GM23248 (cell line): ENCODE results near the gene ACVRL1. TPM values are rescaled to one million over a fixed set of nuclear protein-coding genes. Genes with fewer than 3 reads are reported as not detected.

Source experiments
- DNase-seq: peaks from one replicate; pipeline ENCODE4 v3.0.0-alpha.2; 2015
- H2AFZ ChIP-seq: fragments of 200-600 bp; sonication (generic); 2 replicates; pipeline ENCODE4 v1.6.1; 2016; ENCODE audit warnings: antibody characterized with exemption
- H3F3A ChIP-seq: fragments of 200-600 bp; sonication (generic); 2 replicates; pipeline ENCODE4 v1.6.1; 2016; ENCODE audit warnings: mild to moderate bottlenecking, antibody characterized with exemption, mixed run types; ENCODE audit not compliant: insufficient read depth
- H3K27ac ChIP-seq: fragments of 200-600 bp; sonication (generic); 2 replicates; pipeline ENCODE4 v1.5.1; 2016; ENCODE audit warnings: mild to moderate bottlenecking
- H3K27me3 ChIP-seq: fragments of 200-600 bp; sonication (generic); replicated peaks from 2 replicates; pipeline ENCODE4 v1.6.1; 2016; ENCODE audit warnings: mild to moderate bottlenecking; ENCODE audit not compliant: insufficient read depth
- H3K36me3 ChIP-seq: fragments of 200-600 bp; sonication (generic); 2 replicates; pipeline ENCODE4 v1.6.1; 2016; ENCODE audit warnings: low read depth, mild to moderate bottlenecking
- H3K4me1 ChIP-seq: fragments of 200-600 bp; sonication (generic); 2 replicates; pipeline ENCODE4 v1.6.1; 2016; ENCODE audit warnings: mild to moderate bottlenecking; ENCODE audit not compliant: insufficient read depth
- H3K4me2 ChIP-seq: fragments of 200-600 bp; sonication (generic); one replicate; pipeline ENCODE4 v1.6.1; 2016; ENCODE audit warnings: mild to moderate bottlenecking; ENCODE audit not compliant: unreplicated experiment
- H3K4me3 ChIP-seq: fragments of 200-600 bp; sonication (generic); 2 replicates; pipeline ENCODE4 v1.5.1; 2016; ENCODE audit warnings: mild to moderate bottlenecking
- H3K79me2 ChIP-seq: fragments of 200-600 bp; sonication (generic); 2 replicates; pipeline ENCODE4 v1.6.1; 2016; ENCODE audit warnings: mild to moderate bottlenecking; ENCODE audit not compliant: insufficient read depth
- H3K9ac ChIP-seq: fragments of 200-600 bp; sonication (generic); 2 replicates; pipeline ENCODE4 v1.6.1; 2016; ENCODE audit warnings: mild to moderate bottlenecking
- H3K9me2 ChIP-seq: fragments of 200-600 bp; sonication (generic); 2 replicates; pipeline ENCODE4 v1.6.1; 2016; ENCODE audit warnings: mixed run types, mild to moderate bottlenecking, moderate library complexity; ENCODE audit not compliant: insufficient read depth
- H3K9me3 ChIP-seq: fragments of 200-600 bp; sonication (generic); one replicate; pipeline ENCODE4 v1.6.1; 2017; ENCODE audit warnings: low read depth
- H4K20me1 ChIP-seq: fragments of 200-600 bp; sonication (generic); 2 replicates; pipeline ENCODE4 v1.6.0; 2016; ENCODE audit not compliant: insufficient read depth
- EZH2 ChIP-seq: fragments of 200-600 bp; sonication (generic); IDR thresholded peaks from 2 replicates; pipeline ENCODE4 v1.6.1; 2018; ENCODE audit warnings: antibody characterized with exemption, mild to moderate bottlenecking; ENCODE audit not compliant: insufficient read depth, poor library complexity, severe bottlenecking
- EZH2phosphoT487 ChIP-seq: fragments of 200-600 bp; sonication (generic); IDR thresholded peaks from 2 replicates; pipeline ENCODE4 v1.6.1; 2018; ENCODE audit warnings: antibody characterized with exemption, moderate library complexity, mild to moderate bottlenecking, low read depth; ENCODE audit not compliant: insufficient read depth
- WGBS, 2 experiments: methylation state at CpG; one replicate each; pipeline ENCODE4 v1.1.6; 2015 to 2017; ENCODE audit warnings: low lambda C conversion rate in 2 of 2, low coverage in 1 of 2; ENCODE audit errors: missing lambda C conversion rate in 2 of 2; 5-methylcytosine and 5-hydroxymethylcytosine counted together
- in situ Hi-C: fragments of 300-500 bp; cut with MboI; formaldehyde crosslinking; loops from 2 replicates; pipeline ENCODE4 v1.15.0; 2020
- polyA plus RNA-seq: library from polyadenylated mRNA; unstranded; fragments of >200 nt; fragmentation: Nextera tagmentation; extraction: Ambion mirVana; gene quantifications from 2 replicates; pipeline ENCODE4 v1.2.1, GENCODE V29; 2016
- total RNA-seq: library from RNA; depleted of rRNA; stranded (reverse); fragments of >200 nt; shearing (Covaris generic); gene quantifications from 2 replicates; pipeline ENCODE4 v1.2.3, GENCODE V29; 2014

Gene ACVRL1
- total and polyA plus RNA-seq, 2 experiments from 2014 or later = 19.1 to 114 TPM

DNA sequence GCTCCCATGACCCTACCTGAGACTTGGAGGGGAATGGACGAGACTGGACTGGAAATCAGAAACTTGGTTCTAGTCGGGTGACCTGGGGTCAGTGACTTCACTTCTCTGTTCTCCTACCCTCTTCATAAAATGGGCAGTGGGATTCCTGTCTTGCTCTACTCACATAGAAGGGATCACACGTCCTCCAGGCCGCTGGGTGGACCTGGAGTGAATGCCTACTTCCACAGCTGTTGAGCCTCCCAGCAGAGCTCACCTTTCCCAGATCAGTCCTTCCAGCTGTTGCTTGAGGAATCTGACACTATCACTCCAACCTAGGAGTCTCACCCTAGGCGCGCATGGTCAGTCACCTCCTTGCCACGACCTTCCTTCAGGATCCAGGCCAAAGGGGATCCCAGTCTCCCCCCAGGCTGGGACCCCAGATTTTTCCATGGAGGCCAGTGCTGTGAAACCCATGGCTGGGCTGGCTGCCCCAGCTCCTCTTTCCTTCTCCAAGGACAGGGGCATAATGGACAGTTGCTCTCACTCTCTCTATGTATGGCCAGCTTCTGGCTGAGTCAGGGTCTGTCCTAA is 637 bp downstream of the ACVRL1 start:
- TF ChIP-seq EZH2phosphoT487 = no peak
- no peak for TF ChIP-seq EZH2
- H3K4me2 ChIP-seq = peak overlapping the region; percentile 84
- H3K27ac ChIP-seq = no peak overlapping the region
- no peaks in the 10 kb centered on the region for H3K9me3 ChIP-seq
- peak overlapping the region; percentile 83 for H3K9ac ChIP-seq
- peaks cover 32% of the 10 kb centered on the region for H3F3A ChIP-seq
- DNase-seq = no peak
- peaks cover 62% of the 10 kb centered on the region for H3K4me1 ChIP-seq
- H3K27me3 ChIP-seq = no peaks in the 10 kb centered on the region
- H4K20me1 ChIP-seq = no peaks in the 10 kb centered on the region
- no peaks in the 10 kb centered on the region for H3K9me2 ChIP-seq
- H3K36me3 ChIP-seq = no peaks in the 10 kb centered on the region
- WGBS, 2 experiments = 10 to 18% methylated on average over 7 of the region's 7 CpGs
- in situ Hi-C loops = no loop called here
- peak overlapping the region; percentile 82 for H3K4me3 ChIP-seq
- H2AFZ ChIP-seq = peak overlapping the region; percentile 84
- H3K79me2 ChIP-seq = peaks cover 48% of the 10 kb centered on the region

DNA sequence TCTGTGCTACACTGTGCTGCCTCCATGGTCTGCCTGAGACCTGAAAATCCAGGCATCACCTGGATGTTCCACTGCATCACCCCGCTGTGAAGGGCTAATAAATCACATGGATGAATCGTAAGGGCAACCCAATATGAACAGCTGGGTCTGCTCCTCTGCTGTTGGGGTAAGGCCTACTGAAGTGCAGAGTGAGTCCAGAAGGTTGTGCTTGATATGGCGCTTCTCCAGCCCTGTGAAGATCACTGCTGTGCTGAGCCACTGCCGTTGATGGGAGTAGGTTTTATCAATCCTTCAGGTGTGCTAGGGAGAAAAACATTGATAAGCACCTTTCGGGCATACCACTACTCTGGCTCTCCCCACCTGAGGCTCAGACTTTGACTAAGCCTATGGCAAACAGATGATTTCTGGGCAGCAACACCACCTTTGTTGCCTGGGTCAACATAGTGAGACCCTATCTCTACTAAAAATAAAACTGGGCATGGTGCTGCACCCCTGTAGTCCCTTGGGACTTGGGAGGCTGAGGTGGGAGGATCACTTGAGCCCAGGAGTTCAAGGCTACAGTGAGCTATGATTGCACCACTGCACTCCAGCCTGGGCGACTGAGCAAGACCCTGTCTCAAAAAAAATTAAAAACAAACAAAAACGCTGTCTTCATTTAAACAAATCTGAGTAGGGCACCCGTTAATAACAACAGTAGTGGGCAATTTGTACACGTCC is 1.7 kb downstream of the ACVRL1 start:
- Histone ChIP-seq H3K9me2 (no peaks in the 10 kb centered on the region), H3K27me3 (no peaks in the 10 kb centered on the region), H2AFZ (no peak overlapping the region), H3K4me1 (peaks cover 60% of the 10 kb centered on the region), H3K4me2 (peak overlapping the region; percentile 84), H3K27ac (no peak overlapping the region), H3K9me3 (no peaks in the 10 kb centered on the region), H3F3A (peaks cover 30% of the 10 kb centered on the region), H4K20me1 (no peaks in the 10 kb centered on the region), H3K4me3 (peak overlapping the region; percentile 82), H3K36me3 (no peaks in the 10 kb centered on the region), H3K79me2 (peaks cover 48% of the 10 kb centered on the region), H3K9ac (no peak overlapping the region)
- in situ Hi-C loops = no loop called here
- TF ChIP-seq EZH2phosphoT487 (no peak), EZH2 (no peak)
- 68 to 71% methylated on average over 9 of the region's 9 CpGs for WGBS, 2 experiments
- no peak for DNase-seq

DNA sequence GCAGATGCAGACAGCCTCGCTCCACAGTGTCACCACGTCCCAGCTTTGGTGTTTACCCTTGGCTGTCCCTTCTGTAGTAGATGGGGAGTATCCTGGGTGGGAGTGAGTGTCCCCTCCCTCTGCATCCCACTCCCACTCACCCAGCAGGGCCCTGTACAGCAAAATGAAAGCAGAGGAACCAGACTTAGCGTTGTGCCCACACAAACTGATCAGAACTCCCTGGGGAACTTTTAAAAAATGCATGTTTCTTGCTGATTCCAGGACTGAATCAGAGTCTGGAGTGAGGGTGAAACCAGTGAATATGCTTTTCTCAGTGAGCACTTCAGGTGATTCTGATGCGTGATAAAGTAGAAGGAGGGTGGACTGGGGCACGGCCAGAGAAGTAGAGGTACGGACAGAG is 2.9 kb downstream of the ACVRL1 start:
- Histone ChIP-seq H3K9me2 (no peaks in the 10 kb centered on the region), H3K9ac (peak overlapping the region; percentile 40), H3K79me2 (peaks cover 48% of the 10 kb centered on the region), H3F3A (peaks cover 20% of the 10 kb centered on the region), H3K27me3 (no peaks in the 10 kb centered on the region), H2AFZ (0 out of 2 replicates have a peak overlapping the region, but pooled peaks have one; percentile 14), H3K4me1 (peaks cover 48% of the 10 kb centered on the region), H3K4me3 (peak overlapping the region; percentile 53), H3K4me2 (peak overlapping the region; percentile 71), H3K9me3 (no peaks in the 10 kb centered on the region), H3K36me3 (no peaks in the 10 kb centered on the region; the same call in 1 of the 2 replicates), H3K27ac (peak overlapping the region; percentile 17; the same call in 1 of the 2 replicates), H4K20me1 (no peaks in the 10 kb centered on the region)
- WGBS, 2 experiments = 48 to 53% methylated on average over 6 of the region's 6 CpGs
- TF ChIP-seq EZH2 (no peak), EZH2phosphoT487 (no peak)
- in situ Hi-C loops = no loop called here
- peak; percentile 74 for DNase-seq

DNA sequence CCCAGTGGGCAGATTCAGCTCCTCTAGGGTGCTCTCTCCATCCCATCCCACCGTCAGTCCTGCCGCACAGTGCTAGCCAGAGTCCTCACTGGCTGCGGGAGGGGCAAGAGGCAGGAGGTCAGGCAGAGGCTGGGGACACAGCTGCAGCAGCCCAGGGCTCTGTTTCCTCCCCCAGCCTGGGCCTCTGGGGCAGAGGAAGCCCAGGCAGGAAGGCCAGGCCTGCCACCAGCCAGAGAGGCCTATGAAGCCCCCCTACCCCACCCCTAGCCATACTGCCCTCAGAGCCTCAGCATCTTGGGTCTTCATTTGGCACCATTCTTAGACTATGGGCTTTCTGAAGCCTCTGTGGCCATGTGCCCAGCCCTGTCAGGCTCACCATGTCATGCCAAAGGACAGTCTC is 3.4 kb downstream of the ACVRL1 start:
- Histone ChIP-seq H4K20me1 (no peaks in the 10 kb centered on the region), H3K79me2 (peaks cover 48% of the 10 kb centered on the region), H3K9me3 (no peaks in the 10 kb centered on the region), H3K4me1 (peaks cover 43% of the 10 kb centered on the region), H3K4me2 (peak overlapping the region; percentile 71), H3K9me2 (no peaks in the 10 kb centered on the region), H3F3A (peaks cover 16% of the 10 kb centered on the region; the same call in 1 of the 2 replicates), H3K9ac (peak overlapping the region; percentile 40; the same call in 1 of the 2 replicates), H3K27me3 (no peaks in the 10 kb centered on the region), H2AFZ (no peak overlapping the region), H3K4me3 (peak overlapping the region; percentile 53; the same call in 1 of the 2 replicates), H3K27ac (0 out of 2 replicates have a peak overlapping the region, but pooled peaks have one; percentile 17), H3K36me3 (no peaks in the 10 kb centered on the region; the same call in 1 of the 2 replicates)
- no peak for DNase-seq
- in situ Hi-C loops = no loop called here
- TF ChIP-seq EZH2 = no peak
- WGBS, 2 experiments = 36 to 57% methylated on average over 3 of the region's 3 CpGs
